K562 (cell line): ENCODE data around the gene NINJ2. TPM values are rescaled to one million over a fixed set of nuclear protein-coding genes. Genes with fewer than 3 reads are reported as not detected.

Experiments used
- ATAC-seq: fragments of 200-7000 bp; cut with Tn5 transposase; 3 replicates; pipeline ENCODE4 v1.9.1; 2020; ENCODE audit warnings: moderate library complexity
- BruUV-seq: library from RNA; stranded (reverse); fragments of 400-500 nt; replicated peaks from 2 replicates; lab custom pipeline; 2021; lab: Mats Ljungman, UMichigan
- CTCF ChIA-PET: fragments of 300-600 bp; formaldehyde crosslinking; extraction: SDS; loops from one replicate; lab custom pipeline; 2021; ENCODE audit warnings: low intra/inter-chr PET ratio; lab: Yijun Ruan, JAX
- POLR2A ChIA-PET: fragments of 300-600, 350-650 bp; sonication (Branson Sonifier 250); formaldehyde crosslinking; extraction: SDS; loops from one replicate; lab custom pipeline; 2021; ENCODE audit warnings: antibody characterized with exemption, inconsistent platforms; lab: Yijun Ruan, JAX
- DNase-seq, 4 experiments: peaks; one replicate each; pipeline versions ENCODE4 v3.0.0 to v3.0.0-alpha.2; 2011 to 2018; ENCODE audit warnings: low spot score in 3 of 4, mixed read lengths in 3 of 4; ENCODE audit errors: extremely low read depth in 1 of 4
- FAIRE-seq: peaks from 2 replicates; lab custom pipeline; 2011; peaks lifted over from hg19 to GRCh38; lab: Jason Lieb, UNC
- H2AFZ ChIP-seq: 2 replicates; pipeline ENCODE4 v1.6.0; 2011; ENCODE audit warnings: low read depth, low read length, control low read depth, inconsistent platforms
- H3K27ac ChIP-seq: fragments of 200-600 bp; 3 replicates; pipeline ENCODE4 v1.8.0; 2011; ENCODE audit warnings: low read depth, mild to moderate bottlenecking, control low read depth, inconsistent platforms, low read length, moderate library complexity, mixed read lengths; ENCODE audit errors: extremely low read depth
- H3K27me3 ChIP-seq, 2 experiments: fragments of 300-600 bp in 1 of 2; 2 replicates in 1 of 2; 3 replicates in 1 of 2; pipeline versions ENCODE4 v1.6.0 to v1.8.0; 2011; ENCODE audit warnings: inconsistent platforms in 2 of 2, low read length in 2 of 2, mild to moderate bottlenecking in 1 of 2, mixed read lengths in 1 of 2, moderate library complexity in 1 of 2; ENCODE audit not compliant: control insufficient read depth in 2 of 2, insufficient read depth in 2 of 2
- H3K36me3 ChIP-seq: fragments of 300-600 bp; 3 replicates; pipeline ENCODE4 v1.8.0; 2011; ENCODE audit warnings: mild to moderate bottlenecking, low read length, inconsistent platforms; ENCODE audit not compliant: control insufficient read depth, insufficient read depth
- H3K4me1 ChIP-seq, 2 experiments: fragments of 200-600 bp in 1 of 2; replicated peaks in 1 of 2; 2 replicates in 1 of 2; 3 replicates in 1 of 2; pipeline versions ENCODE4 v1.5.1 to v1.8.0; 2011; ENCODE audit warnings: inconsistent platforms in 2 of 2, low read length in 2 of 2, mild to moderate bottlenecking in 1 of 2, mixed read lengths in 1 of 2, moderate library complexity in 1 of 2; ENCODE audit not compliant: control insufficient read depth in 2 of 2, insufficient read depth in 2 of 2
- H3K4me2 ChIP-seq: 2 replicates; pipeline ENCODE4 v1.6.1; 2011; ENCODE audit warnings: low read length, control low read depth, inconsistent platforms, mixed read lengths; ENCODE audit not compliant: insufficient read depth
- H3K4me3 ChIP-seq: fragments of 200-600 bp; sonication (generic), shearing (Covaris generic); 2 replicates; pipeline ENCODE4 v1.5.1; 2016; ENCODE audit warnings: control low read depth, inconsistent platforms
- H3K79me2 ChIP-seq: fragments of 200-600 bp; 3 replicates; pipeline ENCODE4 v1.8.0; 2011; ENCODE audit warnings: low read length, inconsistent platforms; ENCODE audit not compliant: control insufficient read depth, insufficient read depth
- H3K9ac ChIP-seq, 2 experiments: 2 replicates each; pipeline versions ENCODE4 v1.6.0 to v1.6.1; 2011; ENCODE audit warnings: low read depth in 2 of 2, low read length in 2 of 2, control low read depth in 1 of 2, inconsistent platforms in 1 of 2, mild to moderate bottlenecking in 1 of 2, mixed read lengths in 1 of 2; ENCODE audit not compliant: insufficient read depth in 1 of 2
- H3K9me1 ChIP-seq: one replicate; pipeline ENCODE4 v1.6.0; 2011; ENCODE audit warnings: inconsistent platforms, mild to moderate bottlenecking, low read length, moderate library complexity; ENCODE audit not compliant: control insufficient read depth, insufficient read depth
- H3K9me3 ChIP-seq: replicated peaks from 2 replicates; pipeline ENCODE4 v1.5.1; 2011; ENCODE audit warnings: low read depth, low read length, inconsistent platforms; ENCODE audit not compliant: control insufficient read depth, insufficient read depth
- H4K20me1 ChIP-seq: replicated peaks from 2 replicates; pipeline ENCODE4 v1.6.1; 2011; ENCODE audit warnings: low read length, inconsistent platforms, mixed read lengths; ENCODE audit not compliant: control insufficient read depth, insufficient read depth
- GTF2E2 ChIP-seq: fragments of 200-800 bp; sonication (Bioruptor generic); IDR thresholded peaks from 2 replicates; pipeline ENCODE4 v1.6.1; 2016; ENCODE audit warnings: missing genetic modification characterization, missing compliant biosample characterization
- MAZ ChIP-seq, 2 experiments: fragments of 450-650 bp in 1 of 2; sonication (generic) in 1 of 2; formaldehyde crosslinking; IDR thresholded peaks in 1 of 2; conservative IDR thresholded peaks in 1 of 2; 2 replicates each; pipeline versions ENCODE4 v1.4.0 to v1.5.0; 2020; ENCODE audit warnings: mild to moderate bottlenecking in 1 of 2, missing genetic modification reagents in 1 of 2
- MEIS2 ChIP-seq: fragments of 450-650 bp; IDR thresholded peaks from 2 replicates; pipeline ENCODE4 v1.6.1; 2014; ENCODE audit warnings: mild to moderate bottlenecking; ENCODE audit not compliant: partially characterized antibody
- MIER1 ChIP-seq: fragments of 450-650 bp; IDR thresholded peaks from 2 replicates; pipeline ENCODE4 v1.6.1; 2016; ENCODE audit warnings: antibody characterized with exemption, mild to moderate bottlenecking, low read depth
- NCOR1 ChIP-seq: fragments of 450-650 bp; IDR thresholded peaks from 2 replicates; pipeline ENCODE4 v1.6.1; 2016; ENCODE audit warnings: mild to moderate bottlenecking, moderate library complexity
- NFIC ChIP-seq: fragments of 450-650 bp; IDR thresholded peaks from 2 replicates; pipeline ENCODE4 v1.6.1; 2017; ENCODE audit warnings: mild to moderate bottlenecking, inconsistent platforms
- PPARD ChIP-seq: fragments of 250-450 bp; sonication (Bioruptor Pico); IDR thresholded peaks from 2 replicates; pipeline ENCODE4 v1.8.0; 2022; ENCODE audit warnings: inconsistent platforms, mild to moderate bottlenecking, moderate library complexity
- PURB ChIP-seq: sonication (generic); formaldehyde crosslinking; IDR thresholded peaks from 2 replicates; pipeline ENCODE4 v1.9.0; 2021; ENCODE audit warnings: low read depth, mild to moderate bottlenecking, missing genetic modification reagents
- TRIM24 ChIP-seq, 2 experiments: fragments of 450-650 bp; IDR thresholded peaks; 2 replicates each; pipeline ENCODE4 v1.6.1; 2016
- WGBS: fragments of 100-300 bp; shearing (Covaris generic); methylation state at CpG from one replicate; pipeline ENCODE4 v1.1.6; 2016; ENCODE audit warnings: low coverage, mixed read lengths; ENCODE audit not compliant: insufficient coverage; ENCODE audit errors: missing lambda C conversion rate; 5-methylcytosine and 5-hydroxymethylcytosine counted together
- in situ Hi-C: fragments of 300-500 bp; cut with MboI; formaldehyde crosslinking; loops from 4 replicates; pipeline ENCODE4 v1.15.0; 2018; ENCODE audit warnings: inconsistent platforms, mixed read lengths
- intact Hi-C: fragments of 100-400 bp; cut with micrococcal nuclease; formaldehyde crosslinking; loops from 2 replicates; pipeline ENCODE4 v1.14.2; 2022
- polyA plus RNA-seq, 8 experiments: library from polyadenylated mRNA; depleted of rRNA in 4 of 8; stranded (reverse) in 5 of 8; unstranded in 3 of 8; fragments of >200 nt; fragmentation: Nextera tagmentation in 2 of 8; fragmentation: Illumina TruSeq in 1 of 8; extraction: Ambion mirVana in 2 of 8; extraction: Trizol in 1 of 8; gene quantifications; 2 replicates each; pipeline versions ENCODE4 v1.2.1 to v1.2.3, GENCODE V29; 2011 to 2014; ENCODE audit warnings: inconsistent platforms in 1 of 8, missing spikeins in 1 of 8
- total RNA-seq, 7 experiments: library from RNA; depleted of rRNA in 6 of 7; stranded (reverse); fragments of >200 nt in 6 of 7; fragmentation: Illumina TruSeq in 2 of 7; extraction: Trizol in 2 of 7; gene quantifications; 2 replicates each; pipeline versions ENCODE4 v1.2.1 to v1.2.3, GENCODE V29; 2011 to 2021; ENCODE audit warnings: low replicate concordance in 1 of 7
- TF ChIP-seq, protein P1 (sequence below): fragments of 250-450 bp; sonication (Bioruptor Pico); IDR thresholded peaks from 2 replicates; pipeline ENCODE4 v1.8.0; 2022; ENCODE audit warnings: moderate library complexity, mild to moderate bottlenecking, inconsistent platforms
- TF ChIP-seq, protein P2 (sequence below): fragments of 450-650 bp; IDR thresholded peaks from 2 replicates; pipeline ENCODE4 v1.6.1; 2016
- TF ChIP-seq, protein P3 (sequence below): sonication (generic); formaldehyde crosslinking; IDR thresholded peaks from 2 replicates; pipeline ENCODE4 v1.8.0; 2023; ENCODE audit warnings: mild to moderate bottlenecking, missing genetic modification reagents

The NINJ2 gene
- total and polyA plus RNA-seq, 9 of the 15 experiments (the other 6 are each of a cell fraction or from before 2014, with no cell fraction given) = 2.6 to 16.0 (median 4.5) TPM

DNA sequence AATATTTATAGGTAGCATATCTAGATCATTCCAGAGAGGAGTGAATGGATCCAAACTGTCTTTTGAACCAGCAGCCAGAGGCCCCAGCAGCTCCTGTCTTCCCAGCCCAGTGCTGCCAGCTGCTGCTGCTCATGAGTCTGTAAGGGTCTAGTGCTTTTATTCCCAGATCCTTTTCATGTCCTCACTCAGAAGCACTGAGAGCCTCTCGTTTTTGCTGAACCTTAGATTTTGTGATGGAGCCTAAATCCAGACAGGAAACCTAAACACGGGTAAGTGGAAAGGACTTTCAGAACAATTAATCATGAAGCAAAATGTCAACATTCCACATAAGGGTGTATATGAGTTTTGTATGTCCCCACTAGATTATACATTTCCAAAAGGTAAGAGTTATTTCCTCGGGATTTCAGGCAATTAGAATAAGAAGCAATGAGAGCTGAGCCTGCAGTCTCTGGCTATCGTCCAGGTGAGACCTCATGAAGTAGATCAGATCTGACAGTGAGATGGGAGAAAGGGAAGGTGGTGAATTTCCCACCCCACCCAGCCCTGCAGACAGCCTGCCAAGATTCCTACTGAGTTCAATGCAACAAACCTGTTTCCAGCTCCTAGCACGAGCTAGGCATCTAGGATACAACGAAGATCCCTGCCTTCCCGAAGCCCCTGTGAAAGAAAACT lies 84.4 kb downstream of the NINJ2 start:
- Histone ChIP-seq H3K9ac (peak overlapping the region; percentile 34 to 76; a peak in 3 of 4 replicates), H2AFZ (peak overlapping the region; percentile 83), H3K9me1 (no peaks in the 10 kb centered on the region), H3K4me1 (peaks cover 28 to 31% of the 10 kb centered on the region in 2 experiments; a peak in 4 of 5 replicates), H3K27ac (no peak overlapping the region; the same call in 2 of the 3 replicates), H3K9me3 (no peaks in the 10 kb centered on the region), H3K79me2 (no peaks in the 10 kb centered on the region), H3K36me3 (no peaks in the 10 kb centered on the region), H3K4me2 (peak overlapping the region; percentile 39), H4K20me1 (no peaks in the 10 kb centered on the region), H3K4me3 (no peak overlapping the region), H3K27me3 (no peaks in the 10 kb centered on the region)
- DNase-seq (no peak), FAIRE-seq (no peak), ATAC-seq (no peak)
- ChIA-PET POLR2A (interaction anchor here (0.6 to 1.4 kb wide), 5 partner anchors 12 to 216 kb away, joined by 3 to 5 read pairs (median 3); no protein-coding TSS in a partner anchor), CTCF (no interaction called here)
- BruUV-seq = no TSS peak
- 13% methylated on average over 7 of the region's 7 CpGs for WGBS
- intact Hi-C loops (loop anchor here (5.0 to 10.0 kb wide), 4 partner anchors 33 to 1026 kb away; no protein-coding TSS in a partner anchor), in situ Hi-C loops (no loop called here)
- no peak for TF ChIP-seq MAZ (CRISPR knock-in tag; conservative IDR thresholded peaks at IDR 0.05 in 1 of 2, IDR thresholded peaks at IDR 0.05 in 1 of 2)
- no peak for TF ChIP-seq GTF2E2
- TF ChIP-seq NCOR1 = no peak
- TF ChIP-seq, protein P1, sequence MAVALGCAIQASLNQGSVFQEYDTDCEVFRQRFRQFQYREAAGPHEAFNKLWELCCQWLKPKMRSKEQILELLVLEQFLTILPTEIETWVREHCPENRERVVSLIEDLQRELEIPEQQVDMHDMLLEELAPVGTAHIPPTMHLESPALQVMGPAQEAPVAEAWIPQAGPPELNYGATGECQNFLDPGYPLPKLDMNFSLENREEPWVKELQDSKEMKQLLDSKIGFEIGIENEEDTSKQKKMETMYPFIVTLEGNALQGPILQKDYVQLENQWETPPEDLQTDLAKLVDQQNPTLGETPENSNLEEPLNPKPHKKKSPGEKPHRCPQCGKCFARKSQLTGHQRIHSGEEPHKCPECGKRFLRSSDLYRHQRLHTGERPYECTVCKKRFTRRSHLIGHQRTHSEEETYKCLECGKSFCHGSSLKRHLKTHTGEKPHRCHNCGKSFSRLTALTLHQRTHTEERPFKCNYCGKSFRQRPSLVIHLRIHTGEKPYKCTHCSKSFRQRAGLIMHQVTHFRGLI (CRISPR knock-in tag) = no peak
- no peak for TF ChIP-seq PURB (CRISPR knock-in tag)
- no peak for TF ChIP-seq PPARD
- TF ChIP-seq, protein P2, sequence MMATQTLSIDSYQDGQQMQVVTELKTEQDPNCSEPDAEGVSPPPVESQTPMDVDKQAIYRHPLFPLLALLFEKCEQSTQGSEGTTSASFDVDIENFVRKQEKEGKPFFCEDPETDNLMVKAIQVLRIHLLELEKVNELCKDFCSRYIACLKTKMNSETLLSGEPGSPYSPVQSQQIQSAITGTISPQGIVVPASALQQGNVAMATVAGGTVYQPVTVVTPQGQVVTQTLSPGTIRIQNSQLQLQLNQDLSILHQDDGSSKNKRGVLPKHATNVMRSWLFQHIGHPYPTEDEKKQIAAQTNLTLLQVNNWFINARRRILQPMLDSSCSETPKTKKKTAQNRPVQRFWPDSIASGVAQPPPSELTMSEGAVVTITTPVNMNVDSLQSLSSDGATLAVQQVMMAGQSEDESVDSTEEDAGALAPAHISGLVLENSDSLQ = peak; percentile 51
- TF ChIP-seq NFIC = peak; percentile 37
- TF ChIP-seq TRIM24 (IDR thresholded peaks at IDR 0.05) = no peak
- TF ChIP-seq MIER1 = no peak
- TF ChIP-seq, protein P3, sequence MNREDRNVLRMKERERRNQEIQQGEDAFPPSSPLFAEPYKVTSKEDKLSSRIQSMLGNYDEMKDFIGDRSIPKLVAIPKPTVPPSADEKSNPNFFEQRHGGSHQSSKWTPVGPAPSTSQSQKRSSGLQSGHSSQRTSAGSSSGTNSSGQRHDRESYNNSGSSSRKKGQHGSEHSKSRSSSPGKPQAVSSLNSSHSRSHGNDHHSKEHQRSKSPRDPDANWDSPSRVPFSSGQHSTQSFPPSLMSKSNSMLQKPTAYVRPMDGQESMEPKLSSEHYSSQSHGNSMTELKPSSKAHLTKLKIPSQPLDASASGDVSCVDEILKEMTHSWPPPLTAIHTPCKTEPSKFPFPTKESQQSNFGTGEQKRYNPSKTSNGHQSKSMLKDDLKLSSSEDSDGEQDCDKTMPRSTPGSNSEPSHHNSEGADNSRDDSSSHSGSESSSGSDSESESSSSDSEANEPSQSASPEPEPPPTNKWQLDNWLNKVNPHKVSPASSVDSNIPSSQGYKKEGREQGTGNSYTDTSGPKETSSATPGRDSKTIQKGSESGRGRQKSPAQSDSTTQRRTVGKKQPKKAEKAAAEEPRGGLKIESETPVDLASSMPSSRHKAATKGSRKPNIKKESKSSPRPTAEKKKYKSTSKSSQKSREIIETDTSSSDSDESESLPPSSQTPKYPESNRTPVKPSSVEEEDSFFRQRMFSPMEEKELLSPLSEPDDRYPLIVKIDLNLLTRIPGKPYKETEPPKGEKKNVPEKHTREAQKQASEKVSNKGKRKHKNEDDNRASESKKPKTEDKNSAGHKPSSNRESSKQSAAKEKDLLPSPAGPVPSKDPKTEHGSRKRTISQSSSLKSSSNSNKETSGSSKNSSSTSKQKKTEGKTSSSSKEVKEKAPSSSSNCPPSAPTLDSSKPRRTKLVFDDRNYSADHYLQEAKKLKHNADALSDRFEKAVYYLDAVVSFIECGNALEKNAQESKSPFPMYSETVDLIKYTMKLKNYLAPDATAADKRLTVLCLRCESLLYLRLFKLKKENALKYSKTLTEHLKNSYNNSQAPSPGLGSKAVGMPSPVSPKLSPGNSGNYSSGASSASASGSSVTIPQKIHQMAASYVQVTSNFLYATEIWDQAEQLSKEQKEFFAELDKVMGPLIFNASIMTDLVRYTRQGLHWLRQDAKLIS (CRISPR knock-in tag) = no peak
- TF ChIP-seq MEIS2 = peak; percentile 73
